HCT116 (cell line): ENCODE data around the gene PRKAG2. TPM values are rescaled to one million over a fixed set of nuclear protein-coding genes. Genes with fewer than 3 reads are reported as not detected.

Experiments used
- ATAC-seq: fragments of 200-7000 bp; cut with Tn5 transposase; 2 replicates; pipeline ENCODE4 v1.9.1; 2020; ENCODE audit warnings: mild to moderate bottlenecking, moderate library complexity
- BruUV-seq: library from RNA; stranded (reverse); fragments of 400-500 nt; replicated peaks from 2 replicates; lab custom pipeline; 2021; lab: Mats Ljungman, UMichigan
- CTCF ChIA-PET: fragments of 300-600 bp; sonication (Branson Sonifier 250); formaldehyde crosslinking; loops from one replicate; lab custom pipeline; 2021; ENCODE audit warnings: antibody characterized with exemption; lab: Charles Lee
- POLR2A ChIA-PET: fragments of 300-600, 350-600 bp; sonication (Branson Sonifier 250); formaldehyde crosslinking; loops from one replicate; lab custom pipeline; 2021; ENCODE audit warnings: antibody characterized with exemption; lab: Charles Lee
- RAD21 ChIA-PET, 2 experiments: fragments of 300-600 bp; sonication (Branson Sonifier 250); formaldehyde crosslinking; loops; one replicate each; lab custom pipeline; 2023; ENCODE audit warnings: low total read pairs in 2 of 2; ENCODE audit not compliant: uncharacterized antibody in 2 of 2, unreplicated experiment in 2 of 2, low non-redundant PET in 1 of 2; lab: Charles Lee
- DNase-seq: peaks from one replicate; pipeline ENCODE4 v3.0.0-alpha.2; 2010; ENCODE audit warnings: low read depth, low spot score
- H2AFZ ChIP-seq: fragments of 200-600 bp; shearing (Covaris generic), sonication (generic); 2 replicates; pipeline ENCODE4 v1.6.1; 2017; ENCODE audit warnings: low read depth, mixed run types, mixed read lengths, antibody characterized with exemption, low read length; ENCODE audit not compliant: poor library complexity, severe bottlenecking
- H3K27ac ChIP-seq: 2 replicates; pipeline ENCODE4 v1.5.1; 2012; ENCODE audit warnings: low read depth, low read length
- H3K27me3 ChIP-seq: fragments of 200-600 bp; sonication (generic); 2 replicates; pipeline ENCODE4 v1.6.1; 2016; ENCODE audit warnings: mixed run types, low read length, mixed read lengths; ENCODE audit not compliant: insufficient read depth
- H3K36me3 ChIP-seq, 2 experiments: fragments of 200-500 bp in 1 of 2; fragments of 200-600 bp in 1 of 2; sonication (Bioruptor generic) in 1 of 2; sonication (generic) in 1 of 2; 2 replicates each; pipeline versions ENCODE4 v1.5.1 to v1.6.1; 2014 to 2016; ENCODE audit warnings: low read length in 2 of 2, inconsistent platforms in 1 of 2, mixed read lengths in 1 of 2, mixed run types in 1 of 2; ENCODE audit not compliant: insufficient read depth in 2 of 2, control insufficient read depth in 1 of 2
- H3K4me1 ChIP-seq, 2 experiments: fragments of 200-600 bp in 1 of 2; sonication (generic) in 1 of 2; 2 replicates each; pipeline versions ENCODE4 v1.5.1 to v1.6.1; 2012 to 2017; ENCODE audit warnings: low read length in 2 of 2, inconsistent platforms in 1 of 2, mild to moderate bottlenecking in 1 of 2, mixed read lengths in 1 of 2, mixed run types in 1 of 2, moderate library complexity in 1 of 2; ENCODE audit not compliant: insufficient read depth in 2 of 2, control insufficient read depth in 1 of 2
- H3K4me2 ChIP-seq: fragments of 200-600 bp; sonication (generic); 2 replicates; pipeline ENCODE4 v1.6.1; 2017; ENCODE audit warnings: mixed run types, low read length, mixed read lengths
- H3K4me3 ChIP-seq, 2 experiments: fragments of 200-600 bp in 1 of 2; sonication (generic) in 1 of 2; replicated peaks in 1 of 2; 2 replicates each; pipeline ENCODE4 v1.5.1; 2011 to 2016; ENCODE audit warnings: low read length in 2 of 2, control low read depth in 1 of 2, low read depth in 1 of 2, mild to moderate bottlenecking in 1 of 2, mixed read lengths in 1 of 2, mixed run types in 1 of 2
- H3K79me2 ChIP-seq: fragments of 200-600 bp; sonication (generic); 2 replicates; pipeline ENCODE4 v1.6.1; 2017; ENCODE audit warnings: mild to moderate bottlenecking, mixed run types, low read length, moderate library complexity, mixed read lengths; ENCODE audit not compliant: insufficient read depth
- H3K9ac ChIP-seq: fragments of 200-600 bp; sonication (generic); 2 replicates; pipeline ENCODE4 v1.6.1; 2016; ENCODE audit warnings: low read length, mixed read lengths
- H3K9me2 ChIP-seq: fragments of 200-600 bp; sonication (generic), shearing (Covaris generic); 2 replicates; pipeline ENCODE4 v1.6.1; 2017; ENCODE audit warnings: mixed run types, mild to moderate bottlenecking, moderate library complexity; ENCODE audit not compliant: insufficient read depth
- H3K9me3 ChIP-seq, 2 experiments: fragments of 200-500 bp in 1 of 2; fragments of 200-600 bp in 1 of 2; sonication (Bioruptor generic) in 1 of 2; sonication (generic) in 1 of 2; 2 replicates each; pipeline ENCODE4 v1.6.1; 2014 to 2017; ENCODE audit warnings: low read length in 2 of 2, mixed read lengths in 2 of 2, inconsistent platforms in 1 of 2, low read depth in 1 of 2, mild to moderate bottlenecking in 1 of 2, mixed run types in 1 of 2, moderate library complexity in 1 of 2; ENCODE audit not compliant: control insufficient read depth in 1 of 2, insufficient read depth in 1 of 2
- H4K20me1 ChIP-seq: fragments of 200-600 bp; sonication (generic), shearing (Covaris generic); 2 replicates; pipeline ENCODE4 v1.6.1; 2017; ENCODE audit warnings: mixed run types, mild to moderate bottlenecking, moderate library complexity; ENCODE audit not compliant: insufficient read depth
- EGR1 ChIP-seq: IDR thresholded peaks from 2 replicates; pipeline ENCODE4 v1.6.1; 2012; ENCODE audit warnings: low read depth
- ELF1 ChIP-seq: IDR thresholded peaks from 2 replicates; pipeline ENCODE4 v1.6.1; 2012; ENCODE audit warnings: low read depth, borderline replicate concordance
- FOSL1 ChIP-seq: IDR thresholded peaks from 2 replicates; pipeline ENCODE4 v1.6.1; 2012; ENCODE audit warnings: low read depth
- POLR2A ChIP-seq: IDR thresholded peaks from 2 replicates; pipeline ENCODE4 v1.7.0; 2011; ENCODE audit warnings: borderline replicate concordance; ENCODE audit not compliant: insufficient read depth, insufficient read length; ENCODE audit errors: extremely low read depth
- SIN3A ChIP-seq: IDR thresholded peaks from 2 replicates; pipeline ENCODE4 v1.6.1; 2012; ENCODE audit warnings: low read depth
- SP1 ChIP-seq: IDR thresholded peaks from 2 replicates; pipeline ENCODE4 v1.6.1; 2012; ENCODE audit warnings: low read depth
- YY1 ChIP-seq: IDR thresholded peaks from 2 replicates; pipeline ENCODE4 v1.6.1; 2011; ENCODE audit warnings: low read length, low read depth, moderate library complexity, mild to moderate bottlenecking; ENCODE audit not compliant: insufficient replicate concordance; ENCODE audit errors: extremely low read depth
- intact Hi-C: fragments of 100-400 bp; cut with micrococcal nuclease; formaldehyde crosslinking; loops from 2 replicates; pipeline ENCODE4 v1.10.0; 2022
- total RNA-seq: library from RNA; stranded (reverse); gene quantifications from one replicate; pipeline ENCODE4 v1.2.1, GENCODE V29; 2021; ENCODE audit not compliant: unreplicated experiment
- TF ChIP-seq, protein P1 (sequence below): IDR thresholded peaks from 2 replicates; pipeline ENCODE4 v1.6.1; 2012; ENCODE audit warnings: low read depth
- TF ChIP-seq, protein P2 (sequence below), 3 experiments: fragments of 200-600 bp in 1 of 3; sonication (generic) in 1 of 3; IDR thresholded peaks in 2 of 3; conservative IDR thresholded peaks in 1 of 3; 2 replicates each; pipeline ENCODE4 v1.5.1; 2012 to 2017; ENCODE audit warnings: low read depth in 2 of 3, low read length in 2 of 3, antibody characterized with exemption in 1 of 3, borderline replicate concordance in 1 of 3, control low read depth in 1 of 3, mild to moderate bottlenecking in 1 of 3, mixed read lengths in 1 of 3, mixed run types in 1 of 3, moderate library complexity in 1 of 3; ENCODE audit not compliant: insufficient read depth in 1 of 3

Gene PRKAG2
- total RNA-seq, 1 experiment from 2014 or later, result 23.6 TPM

DNA sequence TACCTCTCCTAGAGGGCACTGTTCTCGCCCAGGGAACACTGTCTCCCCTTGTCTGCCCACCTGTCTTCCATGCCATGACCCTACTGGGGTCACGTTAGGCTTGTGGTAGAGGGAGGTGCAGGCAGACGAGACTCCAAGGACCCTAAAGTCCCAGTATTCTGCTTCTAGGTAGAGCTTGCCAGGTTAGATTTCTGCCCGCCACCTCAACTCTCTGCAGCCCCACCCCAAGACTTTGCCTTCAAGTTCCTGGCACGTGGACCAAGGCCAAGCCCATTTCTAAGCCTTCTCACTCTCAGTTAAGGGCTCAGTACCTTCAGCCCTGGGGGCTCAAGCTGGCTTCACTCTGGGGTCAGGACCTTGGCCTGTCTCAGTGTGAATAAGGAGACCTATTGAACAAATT, 16.1 kb downstream of the PRKAG2 start:
- Histone ChIP-seq H3K9ac (no peak overlapping the region), H3K4me3 (no peak overlapping the region), H3K36me3 (no peaks in the 10 kb centered on the region), H3K4me1 (no peaks in the 10 kb centered on the region), H3K27ac (no peak overlapping the region), H3K79me2 (no peaks in the 10 kb centered on the region), H3K4me2 (no peak overlapping the region), H3K9me3 (no peaks in the 10 kb centered on the region), H2AFZ (no peak overlapping the region), H3K27me3 (no peaks in the 10 kb centered on the region), H3K9me2 (no peaks in the 10 kb centered on the region), H4K20me1 (no peaks in the 10 kb centered on the region)
- ChIA-PET RAD21 (no interaction called here), CTCF (no interaction called here), POLR2A (no interaction called here)
- no TSS peak for BruUV-seq
- TF ChIP-seq EGR1, result no peak
- no peak for TF ChIP-seq SP1
- no peak for TF ChIP-seq FOSL1
- no peak for TF ChIP-seq ELF1
- TF ChIP-seq, protein P1, sequence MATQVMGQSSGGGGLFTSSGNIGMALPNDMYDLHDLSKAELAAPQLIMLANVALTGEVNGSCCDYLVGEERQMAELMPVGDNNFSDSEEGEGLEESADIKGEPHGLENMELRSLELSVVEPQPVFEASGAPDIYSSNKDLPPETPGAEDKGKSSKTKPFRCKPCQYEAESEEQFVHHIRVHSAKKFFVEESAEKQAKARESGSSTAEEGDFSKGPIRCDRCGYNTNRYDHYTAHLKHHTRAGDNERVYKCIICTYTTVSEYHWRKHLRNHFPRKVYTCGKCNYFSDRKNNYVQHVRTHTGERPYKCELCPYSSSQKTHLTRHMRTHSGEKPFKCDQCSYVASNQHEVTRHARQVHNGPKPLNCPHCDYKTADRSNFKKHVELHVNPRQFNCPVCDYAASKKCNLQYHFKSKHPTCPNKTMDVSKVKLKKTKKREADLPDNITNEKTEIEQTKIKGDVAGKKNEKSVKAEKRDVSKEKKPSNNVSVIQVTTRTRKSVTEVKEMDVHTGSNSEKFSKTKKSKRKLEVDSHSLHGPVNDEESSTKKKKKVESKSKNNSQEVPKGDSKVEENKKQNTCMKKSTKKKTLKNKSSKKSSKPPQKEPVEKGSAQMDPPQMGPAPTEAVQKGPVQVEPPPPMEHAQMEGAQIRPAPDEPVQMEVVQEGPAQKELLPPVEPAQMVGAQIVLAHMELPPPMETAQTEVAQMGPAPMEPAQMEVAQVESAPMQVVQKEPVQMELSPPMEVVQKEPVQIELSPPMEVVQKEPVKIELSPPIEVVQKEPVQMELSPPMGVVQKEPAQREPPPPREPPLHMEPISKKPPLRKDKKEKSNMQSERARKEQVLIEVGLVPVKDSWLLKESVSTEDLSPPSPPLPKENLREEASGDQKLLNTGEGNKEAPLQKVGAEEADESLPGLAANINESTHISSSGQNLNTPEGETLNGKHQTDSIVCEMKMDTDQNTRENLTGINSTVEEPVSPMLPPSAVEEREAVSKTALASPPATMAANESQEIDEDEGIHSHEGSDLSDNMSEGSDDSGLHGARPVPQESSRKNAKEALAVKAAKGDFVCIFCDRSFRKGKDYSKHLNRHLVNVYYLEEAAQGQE, result no peak
- no peak for TF ChIP-seq POLR2A
- no peak for TF ChIP-seq YY1
- TF ChIP-seq, protein P2, sequence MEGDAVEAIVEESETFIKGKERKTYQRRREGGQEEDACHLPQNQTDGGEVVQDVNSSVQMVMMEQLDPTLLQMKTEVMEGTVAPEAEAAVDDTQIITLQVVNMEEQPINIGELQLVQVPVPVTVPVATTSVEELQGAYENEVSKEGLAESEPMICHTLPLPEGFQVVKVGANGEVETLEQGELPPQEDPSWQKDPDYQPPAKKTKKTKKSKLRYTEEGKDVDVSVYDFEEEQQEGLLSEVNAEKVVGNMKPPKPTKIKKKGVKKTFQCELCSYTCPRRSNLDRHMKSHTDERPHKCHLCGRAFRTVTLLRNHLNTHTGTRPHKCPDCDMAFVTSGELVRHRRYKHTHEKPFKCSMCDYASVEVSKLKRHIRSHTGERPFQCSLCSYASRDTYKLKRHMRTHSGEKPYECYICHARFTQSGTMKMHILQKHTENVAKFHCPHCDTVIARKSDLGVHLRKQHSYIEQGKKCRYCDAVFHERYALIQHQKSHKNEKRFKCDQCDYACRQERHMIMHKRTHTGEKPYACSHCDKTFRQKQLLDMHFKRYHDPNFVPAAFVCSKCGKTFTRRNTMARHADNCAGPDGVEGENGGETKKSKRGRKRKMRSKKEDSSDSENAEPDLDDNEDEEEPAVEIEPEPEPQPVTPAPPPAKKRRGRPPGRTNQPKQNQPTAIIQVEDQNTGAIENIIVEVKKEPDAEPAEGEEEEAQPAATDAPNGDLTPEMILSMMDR (IDR thresholded peaks at IDR 0.05 in 2 of 3, conservative IDR thresholded peaks at IDR 0.05 in 1 of 3; ENCODE audit: borderline replicate concordance in 1 of 3, insufficient read depth in 1 of 3, low read depth in 2 of 3, low read length in 2 of 3), result no peak
- TF ChIP-seq SIN3A, result no peak
- ATAC-seq (no peak), DNase-seq (no peak)
- intact Hi-C loops, result no loop called here
